AG04450 (cell line): ENCODE measurements around the gene QSOX1. TPM values are rescaled to one million over a fixed set of nuclear protein-coding genes. Genes with fewer than 3 reads are reported as not detected.

Experiments used
- CTCF ChIA-PET: fragments of 300-600, 350-600 bp; formaldehyde crosslinking; extraction: SDS; loops from one replicate; lab custom pipeline; 2022; ENCODE audit warnings: antibody characterized with exemption, inconsistent platforms; lab: Charles Lee
- POLR2A ChIA-PET: fragments of 350-600 bp; formaldehyde crosslinking; extraction: SDS; loops from one replicate; lab custom pipeline; 2021; ENCODE audit warnings: antibody characterized with exemption, inconsistent platforms; lab: Yijun Ruan, JAX
- DNase-seq: peaks from one replicate; pipeline ENCODE4 v3.0.0-alpha.2; 2011; ENCODE audit warnings: low read depth, low spot score
- H3K27ac ChIP-seq: one replicate; pipeline ENCODE4 v1.5.1; 2012; ENCODE audit warnings: low read depth, low read length, control low read depth
- H3K27me3 ChIP-seq: one replicate; pipeline ENCODE4 v1.6.0; 2012; ENCODE audit warnings: low read length; ENCODE audit not compliant: control insufficient read depth, insufficient read depth
- H3K4me3 ChIP-seq: 2 replicates; pipeline ENCODE4 v1.5.1; 2011; ENCODE audit warnings: mild to moderate bottlenecking, low read depth, low read length, control low read depth
- H3K9me3 ChIP-seq: 2 replicates; pipeline ENCODE4 v1.5.1; 2012; ENCODE audit warnings: low read length; ENCODE audit not compliant: control insufficient read depth, insufficient read depth
- polyA plus RNA-seq: library from polyadenylated mRNA; depleted of rRNA; stranded (reverse); fragments of >200 nt; gene quantifications from 2 replicates; pipeline ENCODE4 v1.2.3, GENCODE V29; 2011
- TF ChIP-seq, protein P1 (sequence below): IDR thresholded peaks from 2 replicates; pipeline ENCODE4 v1.5.1; 2011; ENCODE audit warnings: low read depth, low read length, control low read depth, inconsistent platforms

Gene QSOX1
- polyA plus RNA-seq, 1 experiment = 1,269 TPM

DNA sequence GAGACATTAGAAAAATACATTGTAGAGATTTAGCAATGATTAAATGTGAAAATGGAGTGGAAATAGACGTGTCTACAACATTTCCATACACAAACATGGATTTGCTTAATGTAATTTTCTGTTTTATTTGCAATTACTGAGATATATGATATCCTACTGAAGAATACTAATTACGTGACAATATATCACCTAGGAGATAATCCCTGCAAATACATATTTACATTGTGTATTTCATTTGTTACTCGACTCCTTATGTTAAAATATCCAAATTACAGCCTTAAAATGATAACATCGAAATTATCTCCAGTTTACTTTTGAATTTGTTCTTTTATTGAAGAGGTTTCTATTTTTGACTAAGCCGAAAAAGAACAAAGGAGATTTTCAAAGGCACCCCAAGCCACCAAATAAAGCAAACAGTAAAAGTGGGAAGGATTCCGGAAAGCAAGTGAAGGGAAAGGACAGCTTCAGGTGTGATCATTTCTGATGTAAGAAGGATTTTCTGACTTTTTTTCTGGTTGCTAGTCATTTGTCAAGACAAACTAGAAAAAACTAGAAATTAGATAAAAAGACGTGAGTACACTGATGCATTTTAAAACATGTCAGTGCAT, 83.3 kb downstream of the QSOX1 start:
- ChIA-PET CTCF (no interaction called here), POLR2A (no interaction called here)
- H3K27ac ChIP-seq = no peak overlapping the region
- no peak overlapping the region for H3K4me3 ChIP-seq
- peaks cover 92% of the 10 kb centered on the region for H3K27me3 ChIP-seq
- DNase-seq = no peak
- TF ChIP-seq, protein P1, sequence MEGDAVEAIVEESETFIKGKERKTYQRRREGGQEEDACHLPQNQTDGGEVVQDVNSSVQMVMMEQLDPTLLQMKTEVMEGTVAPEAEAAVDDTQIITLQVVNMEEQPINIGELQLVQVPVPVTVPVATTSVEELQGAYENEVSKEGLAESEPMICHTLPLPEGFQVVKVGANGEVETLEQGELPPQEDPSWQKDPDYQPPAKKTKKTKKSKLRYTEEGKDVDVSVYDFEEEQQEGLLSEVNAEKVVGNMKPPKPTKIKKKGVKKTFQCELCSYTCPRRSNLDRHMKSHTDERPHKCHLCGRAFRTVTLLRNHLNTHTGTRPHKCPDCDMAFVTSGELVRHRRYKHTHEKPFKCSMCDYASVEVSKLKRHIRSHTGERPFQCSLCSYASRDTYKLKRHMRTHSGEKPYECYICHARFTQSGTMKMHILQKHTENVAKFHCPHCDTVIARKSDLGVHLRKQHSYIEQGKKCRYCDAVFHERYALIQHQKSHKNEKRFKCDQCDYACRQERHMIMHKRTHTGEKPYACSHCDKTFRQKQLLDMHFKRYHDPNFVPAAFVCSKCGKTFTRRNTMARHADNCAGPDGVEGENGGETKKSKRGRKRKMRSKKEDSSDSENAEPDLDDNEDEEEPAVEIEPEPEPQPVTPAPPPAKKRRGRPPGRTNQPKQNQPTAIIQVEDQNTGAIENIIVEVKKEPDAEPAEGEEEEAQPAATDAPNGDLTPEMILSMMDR = no peak
- H3K9me3 ChIP-seq = peaks cover 16% of the 10 kb centered on the region; the same call in 1 of the 2 replicates

DNA sequence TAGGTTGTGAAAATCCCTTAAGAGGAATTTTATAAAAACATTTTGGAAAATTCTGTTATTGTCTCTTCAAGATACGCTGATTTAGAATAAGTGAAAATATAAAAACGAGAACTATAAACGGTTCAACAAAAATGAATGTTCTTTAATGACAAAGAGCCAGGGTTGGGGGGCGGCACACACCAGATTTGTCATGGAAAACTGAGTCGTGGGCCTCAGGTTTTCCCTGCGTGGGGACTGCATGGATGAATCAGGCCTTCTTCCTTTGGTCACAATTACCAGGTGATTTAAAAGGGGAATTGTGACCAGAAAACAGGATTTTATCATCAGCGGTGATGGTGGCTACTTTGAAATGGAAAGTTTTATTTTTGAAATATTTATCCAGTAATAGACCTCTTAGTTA, 84.0 kb downstream of the QSOX1 start:
- TF ChIP-seq, protein P1 = no peak
- no peak overlapping the region for H3K27ac ChIP-seq
- peaks cover 10% of the 10 kb centered on the region; the same call in 1 of the 2 replicates for H3K9me3 ChIP-seq
- DNase-seq = no peak
- no peak overlapping the region for H3K4me3 ChIP-seq
- H3K27me3 ChIP-seq = peaks cover 85% of the 10 kb centered on the region
- ChIA-PET POLR2A (no interaction called here), CTCF (interaction anchor here (1.6 kb wide), 1 partner anchor 14 kb away, joined by 5 read pairs; no protein-coding TSS in a partner anchor)

DNA sequence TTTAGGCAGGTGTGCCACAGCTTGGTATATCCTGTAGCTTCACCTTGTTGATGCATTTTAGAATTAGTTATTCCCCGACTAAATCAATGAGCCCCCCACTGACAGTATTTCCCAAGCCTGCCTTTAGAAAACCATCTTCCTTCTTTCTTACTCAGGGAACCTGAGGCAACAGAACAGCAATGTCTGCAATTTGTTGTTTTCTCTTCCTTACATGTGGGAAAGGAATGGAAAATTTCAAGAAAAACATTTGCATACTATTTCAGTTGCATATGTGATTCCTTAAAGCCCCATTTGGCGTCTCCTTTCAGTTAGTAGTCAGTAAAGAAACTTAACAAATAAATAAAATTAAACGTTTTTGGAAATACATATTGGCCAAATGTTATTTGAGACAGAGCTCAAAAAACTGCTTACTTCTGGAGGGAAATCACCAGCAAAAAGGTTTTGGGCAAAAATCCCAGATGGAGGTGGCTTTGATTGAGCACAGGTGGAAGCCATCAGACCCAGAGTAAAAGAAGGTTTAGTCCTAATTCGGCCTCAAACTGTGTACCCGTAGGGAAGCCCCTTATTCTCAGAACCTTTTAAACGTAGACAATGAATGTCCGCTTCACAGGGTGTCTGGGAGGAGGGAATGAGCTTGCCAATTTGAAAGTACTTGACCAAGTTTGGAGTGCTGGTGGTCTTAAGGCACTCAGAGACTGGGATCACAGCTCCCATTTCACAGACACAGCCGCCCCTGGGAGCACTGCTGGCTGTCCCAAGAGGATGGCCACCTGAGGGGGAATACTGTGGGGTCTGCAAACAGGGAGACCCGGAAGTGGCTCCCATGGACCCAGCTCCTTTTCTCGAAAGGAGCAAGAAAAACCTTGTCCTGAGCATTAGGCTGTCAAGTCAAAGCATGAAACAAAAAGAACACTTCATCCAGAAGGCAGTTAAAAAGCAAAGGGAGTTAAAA, 84.8 kb downstream of the QSOX1 start:
- Histone ChIP-seq H3K27ac (no peak overlapping the region), H3K9me3 (peaks cover 9% of the 10 kb centered on the region; the same call in 1 of the 2 replicates), H3K4me3 (no peak overlapping the region), H3K27me3 (peaks cover 84% of the 10 kb centered on the region)
- no peak for DNase-seq
- POLR2A ChIA-PET = interaction anchor here (0.6 kb wide), 1 partner anchor 13 kb away, joined by 3 read pairs; no protein-coding TSS in a partner anchor
- CTCF ChIA-PET = interaction anchor here (0.6 to 1.6 kb wide), 2 partner anchors 13 to 425 kb away, joined by 3 to 5 read pairs; no protein-coding TSS in a partner anchor
- TF ChIP-seq, protein P1 = no peak

DNA sequence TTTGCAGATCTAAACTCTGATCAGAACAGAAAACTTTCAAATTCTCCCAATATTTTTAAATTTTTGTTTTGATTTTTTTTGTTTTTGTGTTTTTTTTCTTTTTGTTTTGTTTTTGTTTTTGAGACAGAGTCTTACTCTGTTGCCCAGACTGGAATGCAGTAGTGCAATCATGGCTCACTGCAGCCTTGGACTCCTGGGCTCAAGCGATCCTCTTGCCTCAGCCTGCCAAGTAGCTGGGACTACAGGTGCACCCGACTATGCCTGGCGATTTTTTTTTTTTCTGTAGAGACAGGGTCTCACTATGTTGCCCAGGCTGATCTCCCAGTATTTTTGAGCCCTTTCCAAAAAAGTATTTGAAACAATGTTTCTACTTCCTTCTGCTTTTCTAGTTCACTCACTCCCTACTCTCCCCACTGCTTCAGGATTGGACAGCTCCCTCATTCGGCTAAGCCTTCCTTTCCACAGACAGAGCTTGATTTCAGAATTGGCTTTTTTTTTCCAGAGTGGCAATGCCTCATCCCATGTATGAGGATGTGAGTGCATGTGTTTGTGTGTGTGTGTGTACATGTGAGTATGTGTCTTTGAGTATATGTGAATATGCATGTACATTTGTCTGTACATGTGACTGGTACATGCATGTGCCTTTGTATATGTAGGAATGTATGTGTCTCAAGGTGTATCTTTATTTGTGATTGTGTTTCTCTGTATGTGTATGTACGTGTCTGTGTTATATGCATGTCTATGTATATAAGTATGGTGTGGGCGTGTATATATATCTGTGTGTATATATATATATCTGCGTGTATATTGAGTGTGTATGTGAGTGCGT, 87.3 kb downstream of the QSOX1 start:
- Histone ChIP-seq H3K9me3 (no peaks in the 10 kb centered on the region; the same call in 1 of the 2 replicates), H3K27me3 (peaks cover 65% of the 10 kb centered on the region), H3K27ac (no peak overlapping the region), H3K4me3 (no peak overlapping the region)
- ChIA-PET CTCF (interaction anchor here (2.6 kb wide), 1 partner anchor 11 kb away, joined by 14 read pairs; no protein-coding TSS in a partner anchor), POLR2A (interaction anchor here (0.6 kb wide), 2 partner anchors 237 to 847 kb away, joined by 4 to 11 read pairs; partner anchors contain the start of gene IER5)
- DNase-seq = no peak
- TF ChIP-seq, protein P1 = no peak
